HepG2 (cell line): ENCODE results near the gene MBNL3. TPM values are rescaled to one million over a fixed set of nuclear protein-coding genes. Genes with fewer than 3 reads are reported as not detected.

Experiments used
- ATAC-seq: fragments of 200-7000 bp; cut with Tn5 transposase; 3 replicates; pipeline ENCODE4 v1.9.1; 2020; ENCODE audit warnings: mild to moderate bottlenecking, moderate library complexity
- BruUV-seq: library from RNA; stranded (reverse); fragments of 400-500 nt; replicated peaks from 2 replicates; lab custom pipeline; 2021; lab: Mats Ljungman, UMichigan
- CTCF ChIA-PET: fragments of 300-600 bp; formaldehyde crosslinking; extraction: SDS; loops from one replicate; lab custom pipeline; 2021; ENCODE audit warnings: low total read pairs, inconsistent platforms, low intra/inter-chr PET ratio; lab: Yijun Ruan, JAX
- POLR2A ChIA-PET: fragments of 350-600 bp; sonication (Branson Sonifier 250); formaldehyde crosslinking; loops from one replicate; lab custom pipeline; 2020; ENCODE audit warnings: antibody characterized with exemption, inconsistent platforms; lab: Yijun Ruan, JAX
- DNase-seq: peaks from one replicate; pipeline ENCODE4 v3.0.0-alpha.2; 2015; ENCODE audit warnings: low spot score
- FAIRE-seq: peaks from 3 replicates; lab custom pipeline; 2011; peaks lifted over from hg19 to GRCh38; lab: Jason Lieb, UNC
- H2AFZ ChIP-seq: one replicate; pipeline ENCODE4 v1.6.1; 2011; ENCODE audit warnings: low read length, inconsistent platforms
- H3K27ac ChIP-seq: fragments of 300-600 bp; 3 replicates; pipeline ENCODE4 v1.8.0; 2011; ENCODE audit warnings: mixed run types, mild to moderate bottlenecking, mixed read lengths, low read length, inconsistent platforms; ENCODE audit not compliant: insufficient read depth; ENCODE audit errors: extremely low read length
- H3K27me3 ChIP-seq, 2 experiments: fragments of 200-600 bp in 1 of 2; 2 replicates in 1 of 2; 3 replicates in 1 of 2; pipeline versions ENCODE4 v1.6.0 to v1.8.0; 2011; ENCODE audit warnings: low read length in 2 of 2, mild to moderate bottlenecking in 2 of 2, moderate library complexity in 2 of 2, inconsistent platforms in 1 of 2; ENCODE audit not compliant: insufficient read depth in 2 of 2, control insufficient read depth in 1 of 2
- H3K36me3 ChIP-seq, 2 experiments: fragments of 200-600 bp in 1 of 2; replicated peaks in 1 of 2; 2 replicates in 1 of 2; 3 replicates in 1 of 2; pipeline versions ENCODE4 v1.5.1 to v1.8.0; 2011; ENCODE audit warnings: low read length in 2 of 2, inconsistent platforms in 1 of 2; ENCODE audit not compliant: insufficient read depth in 2 of 2, control insufficient read depth in 1 of 2
- H3K4me1 ChIP-seq: 2 replicates; pipeline ENCODE4 v1.5.1; 2012; ENCODE audit warnings: low read length, inconsistent platforms; ENCODE audit not compliant: insufficient read depth
- H3K4me2 ChIP-seq: 2 replicates; pipeline ENCODE4 v1.6.0; 2011; ENCODE audit warnings: low read depth, low read length, inconsistent platforms
- H3K4me3 ChIP-seq, 3 experiments: fragments of 200-600 bp in 1 of 3; sonication (generic), shearing (Covaris generic) in 1 of 3; replicated peaks in 1 of 3; 2 replicates each; pipeline ENCODE4 v1.5.1; 2011 to 2016; ENCODE audit warnings: low read length in 3 of 3, inconsistent platforms in 2 of 3, low read depth in 2 of 3, mild to moderate bottlenecking in 2 of 3, control low read depth in 1 of 3, mixed read lengths in 1 of 3; ENCODE audit not compliant: insufficient read depth in 1 of 3
- H3K79me2 ChIP-seq: one replicate; pipeline ENCODE4 v1.6.1; 2011; ENCODE audit warnings: low read length, inconsistent platforms; ENCODE audit not compliant: insufficient read depth
- H3K9ac ChIP-seq: 2 replicates; pipeline ENCODE4 v1.6.0; 2011; ENCODE audit warnings: mild to moderate bottlenecking, low read depth, low read length, inconsistent platforms; ENCODE audit not compliant: insufficient read depth
- H3K9me3 ChIP-seq: 2 replicates; pipeline ENCODE4 v1.5.1; 2012; ENCODE audit warnings: mild to moderate bottlenecking, low read length
- H4K20me1 ChIP-seq: 2 replicates; pipeline ENCODE4 v1.6.0; 2011; ENCODE audit warnings: inconsistent platforms, mild to moderate bottlenecking, low read length, moderate library complexity; ENCODE audit not compliant: insufficient read depth
- EP300 ChIP-seq, 3 experiments: sonication (generic) in 1 of 3; formaldehyde crosslinking in 1 of 3; IDR thresholded peaks; 2 replicates each; pipeline versions ENCODE4 v1.5.1 to v1.6.1; 2011 to 2020; ENCODE audit warnings: low read depth in 2 of 3, low read length in 2 of 3, borderline replicate concordance in 1 of 3, improper control_type of control experiment in 1 of 3, mild to moderate bottlenecking in 1 of 3, missing genetic modification reagents in 1 of 3, moderate library complexity in 1 of 3
- FOXP1 ChIP-seq, 2 experiments: fragments of 450-650 bp in 1 of 2; IDR thresholded peaks; 2 replicates each; pipeline ENCODE4 v1.6.1; 2017 to 2018; ENCODE audit warnings: antibody characterized with exemption in 1 of 2
- SOX13 ChIP-seq, 3 experiments: fragments of 450-650 bp in 1 of 3; sonication (generic) in 1 of 3; formaldehyde crosslinking in 1 of 3; IDR thresholded peaks in 2 of 3; conservative IDR thresholded peaks in 1 of 3; 2 replicates each; pipeline versions ENCODE4 v1.5.0 to v1.6.1; 2016 to 2020; ENCODE audit warnings: antibody characterized with exemption in 1 of 3, mild to moderate bottlenecking in 1 of 3, missing compliant biosample characterization in 1 of 3, missing genetic modification reagents in 1 of 3, moderate library complexity in 1 of 3
- SOX5 ChIP-seq: IDR thresholded peaks from 2 replicates; pipeline ENCODE4 v1.6.1; 2016; ENCODE audit warnings: borderline replicate concordance
- TERF1 ChIP-seq: sonication (generic); formaldehyde crosslinking; IDR thresholded peaks from 2 replicates; pipeline ENCODE4 v1.8.0; 2022; ENCODE audit warnings: mild to moderate bottlenecking, missing genetic modification reagents, moderate library complexity
- WGBS: methylation state at CpG from one replicate; pipeline ENCODE4 v1.1.6; 2017; ENCODE audit warnings: low lambda C conversion rate; 5-methylcytosine and 5-hydroxymethylcytosine counted together
- in situ Hi-C: cut with HindIII; loops from 2 replicates; pipeline ENCODE4 v1.10.0; 2017; ENCODE audit warnings: low pct_unique_long_range_greater_than_20kb; ENCODE audit not compliant: extremely low pct_ligation_motif_present
- intact Hi-C: fragments of 100-400 bp; cut with micrococcal nuclease; formaldehyde crosslinking; loops from one replicate; pipeline ENCODE4 v1.10.0; 2022; ENCODE audit not compliant: unreplicated experiment
- polyA plus RNA-seq, 8 experiments: library from polyadenylated mRNA; depleted of rRNA in 3 of 8; stranded (reverse) in 7 of 8; unstranded in 1 of 8; fragments of >200 nt; fragmentation: Illumina TruSeq in 4 of 8; extraction: Trizol in 4 of 8; gene quantifications; 2 replicates each; pipeline versions ENCODE4 v1.2.1 to v1.2.3, GENCODE V29; 2011 to 2016; ENCODE audit warnings: low read depth in 4 of 8, missing spikeins in 1 of 8, mixed read lengths in 1 of 8; ENCODE audit not compliant: insufficient read depth in 1 of 8
- total RNA-seq, 5 experiments: library from RNA; depleted of rRNA; stranded (reverse); fragments of >200 nt; fragmentation: Illumina TruSeq; extraction: Trizol; gene quantifications; 2 replicates each; pipeline ENCODE4 v1.2.3, GENCODE V29; 2016; ENCODE audit warnings: low read depth in 1 of 5

MBNL3 gene
- total and polyA plus RNA-seq, 2 of the 13 experiments (the other 11 are each of a cell fraction or from before 2014, with no cell fraction given), result 155 to 257 TPM

- POLR2A ChIA-PET, result interaction anchor here (1.1 to 1.2 kb wide), 2 partner anchors 66 to 77 kb away, joined by 3 to 10 read pairs; no protein-coding TSS in a partner anchor
- no TSS peak for BruUV-seq
- Histone ChIP-seq H3K9ac (no peak overlapping the region), H2AFZ (no peak overlapping the region), H3K27ac (peak overlapping the region; percentile 36), H3K4me1 (peaks cover 47% of the 10 kb centered on the region), H3K79me2 (peaks cover 54% of the 10 kb centered on the region), H3K4me2 (peak overlapping the region; percentile 23; the same call in 1 of the 2 replicates), H3K36me3 (no peaks in the 10 kb centered on the region), H3K9me3 (no peaks in the 10 kb centered on the region), H3K4me3 (no peak overlapping the region), H4K20me1 (peaks cover 2% of the 10 kb centered on the region; the same call in 1 of the 2 replicates), H3K27me3 (no peaks in the 10 kb centered on the region)
- FAIRE-seq (no peak), ATAC-seq (no peak), DNase-seq (peak; percentile 28)
- 42% methylated on average over 2 of the region's 2 CpGs for WGBS
- intact Hi-C loops (loop anchor here (5.0 kb wide), 2 partner anchors 68 to 178 kb away; no protein-coding TSS in a partner anchor), in situ Hi-C loops (loop anchor here (10.0 kb wide), 1 partner anchor 70 kb away; the partner anchor contains the start of gene MBNL3)
- TF ChIP-seq SOX13 (IDR thresholded peaks at IDR 0.05) (no peak), SOX13 (CRISPR knock-in tag; conservative IDR thresholded peaks at IDR 0.05 in 1 of 2, IDR thresholded peaks at IDR 0.05 in 1 of 2) (peak in 1 of 2 experiments; percentile 69; a peak in 1 of 4 replicates), EP300 (IDR thresholded peaks at IDR 0.05; ENCODE audit: low read depth in 2 of 2, low read length in 2 of 2) (0 out of 4 replicates have a peak, but pooled peaks of 1 of the 2 experiments have one; percentile 20), EP300 (CRISPR knock-in tag; IDR thresholded peaks at IDR 0.05; ENCODE audit: borderline replicate concordance) (no peak), SOX5 (peak; percentile 52; the same call in 1 of the 2 replicates), FOXP1 (IDR thresholded peaks at IDR 0.05) (no peak), FOXP1 (CRISPR knock-in tag; IDR thresholded peaks at IDR 0.05) (no peak), TERF1 (CRISPR knock-in tag) (no peak)
- CTCF ChIA-PET, result no interaction called here
These were observed 74.4 kb downstream of the MBNL3 start for GRCh38 chrX:132414404-132414803.
